GM12878 (cell line): ENCODE results near the gene PTGES3L. TPM values are rescaled to one million over a fixed set of nuclear protein-coding genes. Genes with fewer than 3 reads are reported as not detected.
A peak's percentile ranks its signal among the peaks of the same experiment; 100 is the strongest.

Experiments used
- ATF7 ChIP-seq: fragments of 450-650 bp; IDR thresholded peaks from 2 replicates; pipeline ENCODE4 v1.6.1; 2016; ENCODE audit warnings: low read depth, mild to moderate bottlenecking
- ETV6 ChIP-seq, 2 experiments: fragments of 450-650 bp in 1 of 2; IDR thresholded peaks in 1 of 2; conservative IDR thresholded peaks in 1 of 2; 2 replicates each; pipeline ENCODE4 v1.6.1; 2014; ENCODE audit warnings: antibody characterized with exemption in 1 of 2, borderline replicate concordance in 1 of 2, low read depth in 1 of 2, mild to moderate bottlenecking in 1 of 2, moderate library complexity in 1 of 2
- IKZF1 ChIP-seq: fragments of 450-650 bp; conservative IDR thresholded peaks from 2 replicates; pipeline ENCODE4 v1.6.1; 2017; ENCODE audit warnings: antibody characterized with exemption, mild to moderate bottlenecking
- IRF3 ChIP-seq: fragments of 450-650 bp; IDR thresholded peaks from 2 replicates; pipeline ENCODE4 v1.6.1; 2014; ENCODE audit warnings: mild to moderate bottlenecking
- KLF5 ChIP-seq: fragments of 450-650 bp; IDR thresholded peaks from 2 replicates; pipeline ENCODE4 v1.6.1; 2014; ENCODE audit warnings: mild to moderate bottlenecking; ENCODE audit not compliant: partially characterized antibody
- MAX ChIP-seq: IDR thresholded peaks from 2 replicates; pipeline ENCODE4 v1.6.1; 2012; ENCODE audit warnings: low read depth, low read length, improper control_type of control experiment
- POLR2AphosphoS5 ChIP-seq: IDR thresholded peaks from 2 replicates; pipeline ENCODE4 v1.6.1; 2011; ENCODE audit warnings: mild to moderate bottlenecking, low read length, inconsistent platforms
- SRF ChIP-seq, 2 experiments: IDR thresholded peaks; 2 replicates each; pipeline ENCODE4 v1.6.1; 2011; ENCODE audit warnings: low read depth in 2 of 2, low read length in 2 of 2, mild to moderate bottlenecking in 1 of 2, moderate library complexity in 1 of 2
- ZBTB40 ChIP-seq: fragments of 450-650 bp; IDR thresholded peaks from 2 replicates; pipeline ENCODE4 v1.6.1; 2016; ENCODE audit warnings: mild to moderate bottlenecking, moderate library complexity, borderline replicate concordance
- ZNF592 ChIP-seq: fragments of 450-650 bp; IDR thresholded peaks from 2 replicates; pipeline ENCODE4 v1.6.1; 2017; ENCODE audit warnings: mild to moderate bottlenecking, moderate library complexity
- polyA plus RNA-seq, 11 experiments: library from polyadenylated mRNA; depleted of rRNA in 4 of 11; unstranded in 6 of 11; stranded (reverse) in 5 of 11; fragments of >200 nt; fragmentation: Nextera tagmentation in 4 of 11; fragmentation: Illumina TruSeq in 1 of 11; extraction: Ambion mirVana in 4 of 11; extraction: Trizol in 1 of 11; gene quantifications; 1 replicate in 1 of 11; 2 replicates in 10 of 11; pipeline versions ENCODE4 v1.2.1 to v1.2.3, GENCODE V29; 2011 to 2016; ENCODE audit warnings: inconsistent platforms in 2 of 11, missing spikeins in 2 of 11, low read depth in 1 of 11
- total RNA-seq, 4 experiments: library from RNA; depleted of rRNA in 3 of 4; stranded (reverse); fragments of >200 nt in 3 of 4; fragmentation: Illumina TruSeq in 1 of 4; extraction: Trizol in 1 of 4; gene quantifications; 2 replicates each; pipeline versions ENCODE4 v1.2.1 to v1.2.3, GENCODE V29; 2013 to 2021
- TF ChIP-seq, protein P1 (sequence below): fragments of 450-650 bp; IDR thresholded peaks from 2 replicates; pipeline ENCODE4 v1.6.1; 2018; ENCODE audit warnings: borderline replicate concordance, mild to moderate bottlenecking; ENCODE audit not compliant: partially characterized antibody

Gene PTGES3L
- total and polyA plus RNA-seq, 10 of the 15 experiments (the other 5 are each of a cell fraction or from before 2014, with no cell fraction given): 0.11 to 2.3 (median 0.98) TPM

GRCh38 chr17:42997984-42998938, 18.4 kb upstream of the PTGES3L start, which contains the start of gene RPL27 (continued):
- TF ChIP-seq, protein P1, sequence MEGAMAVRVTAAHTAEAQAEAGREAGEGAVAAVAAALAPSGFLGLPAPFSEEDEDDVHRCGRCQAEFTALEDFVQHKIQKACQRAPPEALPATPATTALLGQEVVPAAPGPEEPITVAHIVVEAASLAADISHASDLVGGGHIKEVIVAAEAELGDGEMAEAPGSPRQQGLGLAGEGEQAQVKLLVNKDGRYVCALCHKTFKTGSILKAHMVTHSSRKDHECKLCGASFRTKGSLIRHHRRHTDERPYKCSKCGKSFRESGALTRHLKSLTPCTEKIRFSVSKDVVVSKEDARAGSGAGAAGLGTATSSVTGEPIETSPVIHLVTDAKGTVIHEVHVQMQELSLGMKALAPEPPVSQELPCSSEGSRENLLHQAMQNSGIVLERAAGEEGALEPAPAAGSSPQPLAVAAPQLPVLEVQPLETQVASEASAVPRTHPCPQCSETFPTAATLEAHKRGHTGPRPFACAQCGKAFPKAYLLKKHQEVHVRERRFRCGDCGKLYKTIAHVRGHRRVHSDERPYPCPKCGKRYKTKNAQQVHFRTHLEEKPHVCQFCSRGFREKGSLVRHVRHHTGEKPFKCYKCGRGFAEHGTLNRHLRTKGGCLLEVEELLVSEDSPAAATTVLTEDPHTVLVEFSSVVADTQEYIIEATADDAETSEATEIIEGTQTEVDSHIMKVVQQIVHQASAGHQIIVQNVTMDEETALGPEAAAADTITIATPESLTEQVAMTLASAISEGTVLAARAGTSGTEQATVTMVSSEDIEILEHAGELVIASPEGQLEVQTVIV: peak; percentile 85
- TF ChIP-seq ZNF592: no peak
- TF ChIP-seq SRF (IDR thresholded peaks at IDR 0.05; ENCODE audit: low read depth in 2 of 2, low read length in 2 of 2): peak; percentile 35 to 59; a peak in 1 of 4 replicates
- TF ChIP-seq POLR2AphosphoS5: peak; percentile 99
- TF ChIP-seq ATF7: peak; percentile 96
- TF ChIP-seq IRF3: peak; percentile 19; the same call in 1 of the 2 replicates
- peak; percentile 100 for TF ChIP-seq ZBTB40
- TF ChIP-seq KLF5: peak; percentile 91
- TF ChIP-seq IKZF1: peak; percentile 93
- TF ChIP-seq MAX: peak; percentile 96
- TF ChIP-seq ETV6 (conservative IDR thresholded peaks at IDR 0.05 in 1 of 2, IDR thresholded peaks at IDR 0.05 in 1 of 2; ENCODE audit: borderline replicate concordance in 1 of 2, low read depth in 1 of 2): peak in 1 of 2 experiments; percentile 67; a peak in 1 of 4 replicates
